VCaP (cell line): ENCODE data around the gene LDLRAD4.

Experiments
- H3K27ac ChIP-seq: fragments of 450-650 bp; 2 replicates; pipeline ENCODE4 v1.5.1; 2017
- TF ChIP-seq, protein P1 (sequence below): fragments of 450-650 bp; conservative IDR thresholded peaks from 2 replicates; pipeline ENCODE4 v1.5.1; 2017; ENCODE audit warnings: mild to moderate bottlenecking, moderate library complexity

Gene LDLRAD4

DNA sequence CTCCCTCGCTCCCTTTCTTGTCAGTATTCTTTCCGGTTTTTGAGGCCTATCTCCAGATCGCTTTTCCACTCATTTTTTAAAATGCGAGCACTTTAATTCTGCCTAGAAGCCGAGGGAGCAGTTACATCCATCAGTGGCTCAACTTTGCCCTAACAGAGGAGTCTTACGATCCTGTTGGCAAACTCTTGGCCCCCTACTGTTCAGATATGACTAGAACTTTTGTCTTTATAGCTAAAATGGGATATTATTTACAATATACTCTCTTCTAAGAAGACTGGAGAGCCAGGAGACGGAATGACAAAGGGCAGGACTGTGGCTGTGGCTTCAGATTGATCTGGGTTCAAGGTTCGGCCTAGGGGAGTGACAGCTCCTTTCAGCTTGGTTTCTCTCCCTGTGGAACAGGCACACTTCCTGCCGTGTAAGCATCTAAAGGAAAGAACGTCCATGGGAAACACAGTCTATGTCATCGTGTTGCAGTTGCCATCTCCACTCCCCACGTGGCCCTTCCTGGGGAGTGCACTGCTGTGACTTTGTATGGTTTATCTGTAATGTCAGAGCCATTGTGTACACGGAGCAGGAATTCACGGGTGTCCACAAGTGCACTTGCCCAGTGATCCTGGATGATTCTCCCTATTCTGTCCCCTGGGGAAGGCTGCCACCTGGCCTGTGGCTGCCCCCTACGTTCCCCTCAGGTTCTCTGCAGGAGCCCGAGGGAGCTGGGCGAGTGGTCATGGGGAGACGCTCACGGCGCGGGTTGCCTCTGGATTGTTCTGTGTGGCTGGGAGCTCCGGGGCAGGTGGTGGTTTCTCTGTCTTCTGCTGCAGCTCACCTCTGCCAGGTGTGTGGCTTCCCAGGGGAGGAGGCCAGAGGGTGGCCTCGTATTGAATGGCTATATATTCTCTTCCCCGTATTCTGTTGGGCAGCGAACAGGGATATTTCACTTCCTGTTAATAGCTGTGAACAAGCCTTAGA, 222.0 kb downstream of the LDLRAD4 start:
- H3K27ac ChIP-seq: no peak overlapping the region
- TF ChIP-seq, protein P1, sequence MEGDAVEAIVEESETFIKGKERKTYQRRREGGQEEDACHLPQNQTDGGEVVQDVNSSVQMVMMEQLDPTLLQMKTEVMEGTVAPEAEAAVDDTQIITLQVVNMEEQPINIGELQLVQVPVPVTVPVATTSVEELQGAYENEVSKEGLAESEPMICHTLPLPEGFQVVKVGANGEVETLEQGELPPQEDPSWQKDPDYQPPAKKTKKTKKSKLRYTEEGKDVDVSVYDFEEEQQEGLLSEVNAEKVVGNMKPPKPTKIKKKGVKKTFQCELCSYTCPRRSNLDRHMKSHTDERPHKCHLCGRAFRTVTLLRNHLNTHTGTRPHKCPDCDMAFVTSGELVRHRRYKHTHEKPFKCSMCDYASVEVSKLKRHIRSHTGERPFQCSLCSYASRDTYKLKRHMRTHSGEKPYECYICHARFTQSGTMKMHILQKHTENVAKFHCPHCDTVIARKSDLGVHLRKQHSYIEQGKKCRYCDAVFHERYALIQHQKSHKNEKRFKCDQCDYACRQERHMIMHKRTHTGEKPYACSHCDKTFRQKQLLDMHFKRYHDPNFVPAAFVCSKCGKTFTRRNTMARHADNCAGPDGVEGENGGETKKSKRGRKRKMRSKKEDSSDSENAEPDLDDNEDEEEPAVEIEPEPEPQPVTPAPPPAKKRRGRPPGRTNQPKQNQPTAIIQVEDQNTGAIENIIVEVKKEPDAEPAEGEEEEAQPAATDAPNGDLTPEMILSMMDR: no peak

DNA sequence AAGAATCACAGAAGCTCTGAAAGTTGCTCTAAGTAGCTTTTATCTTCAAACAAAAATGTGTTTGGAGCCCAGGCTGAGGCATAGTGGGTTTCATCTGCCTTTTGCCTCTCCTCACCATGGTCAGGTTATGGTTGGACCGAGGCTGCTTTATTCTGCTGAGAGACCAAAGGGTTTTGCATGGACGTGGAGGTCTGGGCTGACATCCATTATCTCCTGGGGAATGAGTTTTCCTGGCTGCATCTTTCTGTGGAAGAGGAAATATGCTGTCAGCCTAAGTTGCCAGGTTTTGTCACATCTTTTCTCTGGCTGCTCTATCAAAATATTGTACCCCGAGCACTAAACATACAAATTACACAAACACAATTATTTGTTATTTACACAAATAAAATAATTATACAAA, 223.2 kb downstream of the LDLRAD4 start:
- H3K27ac ChIP-seq: no peak overlapping the region
- TF ChIP-seq, protein P1: no peak

DNA sequence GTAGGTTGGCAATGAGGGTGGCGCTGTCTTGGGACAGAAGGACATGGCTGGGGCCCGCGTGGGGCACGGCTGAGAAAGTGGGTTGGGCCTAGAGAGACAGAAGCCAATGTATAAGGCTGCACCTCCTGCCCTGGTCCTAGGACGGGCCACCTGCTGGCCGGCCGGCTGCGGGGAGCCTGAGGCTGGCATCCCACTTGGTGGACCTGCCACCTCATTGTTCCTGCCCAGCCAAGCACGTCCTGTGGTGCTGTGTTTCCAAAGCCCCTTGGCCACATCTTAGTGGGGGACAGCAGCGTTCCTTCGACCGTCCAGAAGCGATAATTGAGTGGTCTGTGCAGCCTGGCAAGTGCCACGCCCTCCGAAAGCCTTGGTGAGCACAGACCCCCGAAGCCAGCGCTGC, 223.9 kb downstream of the LDLRAD4 start:
- TF ChIP-seq, protein P1: no peak
- no peak overlapping the region for H3K27ac ChIP-seq

DNA sequence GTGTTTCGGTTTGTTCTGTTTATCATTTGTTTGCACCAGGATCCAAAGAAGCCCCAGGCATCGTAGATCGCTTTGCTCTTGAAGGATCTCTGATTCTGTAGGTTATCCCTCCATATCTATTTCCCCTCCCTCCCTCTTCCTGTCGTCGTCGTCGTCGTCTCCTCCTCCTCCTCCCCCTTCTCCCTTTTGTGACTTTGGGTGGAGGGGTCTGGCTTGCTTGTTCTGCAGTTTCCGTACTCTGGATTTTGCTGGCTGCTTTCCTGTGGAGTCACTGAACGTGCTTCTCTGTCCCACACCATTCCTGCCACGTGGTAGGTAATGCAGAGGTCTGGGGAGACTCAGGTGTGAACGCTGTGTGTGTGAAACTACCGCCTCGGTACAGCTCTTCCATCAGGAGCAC, 225.0 kb downstream of the LDLRAD4 start:
- TF ChIP-seq, protein P1: no peak
- no peak overlapping the region for H3K27ac ChIP-seq

DNA sequence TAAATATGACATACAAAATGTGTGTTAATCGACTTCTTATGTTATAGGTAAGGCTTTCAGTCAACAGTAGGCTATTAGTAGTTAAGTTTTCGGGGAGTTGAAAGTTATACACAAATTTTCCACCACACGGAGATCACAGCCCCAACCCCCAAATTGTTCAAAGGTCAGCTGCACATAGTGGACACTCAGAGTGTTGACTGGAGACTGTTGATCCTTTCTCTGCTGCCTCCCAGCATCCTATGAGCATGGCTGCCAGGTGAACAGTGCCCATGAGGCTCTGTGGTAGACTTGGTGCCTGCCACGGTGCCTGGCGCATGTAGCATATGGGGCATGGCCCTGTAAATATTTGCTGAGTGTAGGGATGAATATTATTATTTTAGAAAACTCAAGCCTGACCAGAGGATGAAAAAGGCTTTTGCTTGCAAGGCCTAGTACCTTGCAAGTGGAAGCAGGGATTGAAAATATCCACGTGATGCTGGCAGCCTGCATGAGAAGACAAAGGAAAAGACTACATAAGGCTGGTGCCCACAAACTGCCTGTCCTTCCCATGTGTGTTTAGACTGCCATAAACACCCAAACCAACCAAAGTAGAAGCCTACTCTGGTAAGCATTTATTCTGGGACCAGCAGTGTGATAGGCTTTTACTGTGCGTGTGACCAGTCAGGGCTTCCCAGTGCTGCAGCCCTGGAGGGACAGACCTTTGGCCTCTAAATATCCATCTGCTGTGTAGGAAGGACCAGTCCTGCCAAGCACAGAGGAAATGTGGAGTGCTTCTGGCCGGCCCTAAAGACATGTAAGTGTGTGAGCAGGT, 226.1 kb downstream of the LDLRAD4 start:
- TF ChIP-seq, protein P1: no peak
- H3K27ac ChIP-seq: no peak overlapping the region

DNA sequence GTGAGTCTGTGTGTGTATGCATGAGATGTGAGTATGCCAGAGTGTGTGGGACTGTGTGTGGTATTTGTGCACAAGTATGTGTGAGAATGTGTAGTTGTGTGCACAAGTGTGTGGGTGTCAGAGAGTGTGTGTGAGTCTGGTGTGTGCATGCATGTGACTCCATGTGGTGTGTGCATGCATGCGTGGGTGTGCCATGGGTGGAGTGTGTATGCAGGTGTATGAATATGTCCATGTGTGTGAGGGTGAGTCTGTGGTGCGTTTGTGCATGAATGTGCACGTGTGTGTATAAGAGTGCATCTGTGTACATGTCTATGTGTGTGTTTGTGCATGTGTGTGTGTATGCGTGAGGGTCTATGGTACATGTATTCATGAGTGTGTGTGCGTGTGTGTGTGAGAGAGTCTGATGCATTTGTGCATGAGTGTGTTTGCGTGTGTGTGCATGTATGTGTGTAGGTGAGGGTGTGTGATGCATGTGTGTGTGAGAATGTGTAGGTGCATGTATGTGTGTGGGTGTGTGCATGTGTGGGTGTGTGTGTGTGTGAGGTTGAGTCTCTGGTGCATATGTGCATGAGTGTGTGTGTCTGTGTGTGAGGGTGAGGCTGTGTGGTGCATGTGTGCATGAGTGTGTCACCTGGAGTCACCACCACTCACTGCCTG, 226.8 kb downstream of the LDLRAD4 start:
- H3K27ac ChIP-seq: no peak overlapping the region
- TF ChIP-seq, protein P1: no peak

DNA sequence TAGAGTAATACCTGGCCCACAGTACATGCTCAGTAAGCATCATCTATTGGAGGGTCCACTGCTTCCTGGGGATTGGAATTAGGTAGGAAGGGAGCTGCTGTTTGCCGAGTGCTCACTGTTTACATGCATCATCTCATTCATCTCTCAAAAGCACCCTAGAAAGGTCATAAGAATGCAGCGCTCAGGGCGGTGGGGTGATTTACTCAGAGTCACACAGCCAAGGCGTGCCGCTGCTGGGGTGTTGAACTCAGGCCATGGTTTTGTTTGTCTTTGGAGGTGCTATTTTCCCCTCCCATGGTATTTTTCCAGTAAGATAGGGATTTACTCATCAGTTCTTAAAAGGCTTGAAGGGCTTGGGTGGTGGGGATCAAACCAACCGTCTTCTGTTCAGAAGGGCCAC, 227.5 kb downstream of the LDLRAD4 start:
- no peak overlapping the region for H3K27ac ChIP-seq
- TF ChIP-seq, protein P1: no peak
